ENCODE results near the gene MOV10.

Gene MOV10

GRCh38 chr1:112711670-112712069 lies 37.2 kb downstream of the MOV10 start:
- peaks cover 26% of the 10 kb centered on the region for H3K4me1 ChIP-seq (ENCODE audit: insufficient read depth, low read length)
- H3K36me3 ChIP-seq (ENCODE audit: insufficient read depth, low read length) = no peaks in the 10 kb centered on the region
- H3K9me3 ChIP-seq (ENCODE audit: insufficient read depth, low read length, severe bottlenecking) = no peaks in the 10 kb centered on the region
- no peak overlapping the region for H3K4me2 ChIP-seq (ENCODE audit: insufficient read depth, low read length)
- DNase-seq = no peak
- H3K79me2 ChIP-seq (ENCODE audit: insufficient read depth, low read length) = no peaks in the 10 kb centered on the region
- no peak overlapping the region for H2AFZ ChIP-seq (ENCODE audit: low read depth, low read length)
- ATAC-seq (ENCODE audit: insufficient read depth, low read depth) = no peak
- TF ChIP-seq EZH2 (IDR thresholded peaks at IDR 0.05; ENCODE audit: borderline replicate concordance, low read depth, low read length, severe bottlenecking) = no peak
- no peak for TF ChIP-seq CTCF (IDR thresholded peaks at IDR 0.05; ENCODE audit: borderline replicate concordance, extremely low read depth, low read length, poor library complexity, severe bottlenecking)
- no peak overlapping the region for H3K9ac ChIP-seq (ENCODE audit: low read depth, low read length)
- peaks cover 5% of the 10 kb centered on the region for H3K27me3 ChIP-seq (ENCODE audit: insufficient read depth, low read length, poor library complexity)
- no peak overlapping the region for H3K4me3 ChIP-seq (ENCODE audit: low read depth in 1 of 2, low read length in 2 of 2)
- no peak overlapping the region for H3K27ac ChIP-seq (ENCODE audit: low read length)
- H4K20me1 ChIP-seq (ENCODE audit: insufficient read depth, low read length) = no peaks in the 10 kb centered on the region; the same call in 1 of the 2 replicates

GRCh38 chr1:112712191-112712590 lies 37.7 kb downstream of the MOV10 start:
- no peak for ATAC-seq (ENCODE audit: insufficient read depth, low read depth)
- no peak overlapping the region for H3K4me2 ChIP-seq (ENCODE audit: insufficient read depth, low read length)
- H2AFZ ChIP-seq (ENCODE audit: low read depth, low read length) = no peak overlapping the region
- H3K9ac ChIP-seq (ENCODE audit: low read depth, low read length) = no peak overlapping the region
- peaks cover 23% of the 10 kb centered on the region for H3K4me1 ChIP-seq (ENCODE audit: insufficient read depth, low read length)
- TF ChIP-seq EZH2 (IDR thresholded peaks at IDR 0.05; ENCODE audit: borderline replicate concordance, low read depth, low read length, severe bottlenecking) (no peak), CTCF (IDR thresholded peaks at IDR 0.05; ENCODE audit: borderline replicate concordance, extremely low read depth, low read length, poor library complexity, severe bottlenecking) (no peak)
- no peaks in the 10 kb centered on the region; the same call in 1 of the 2 replicates for H4K20me1 ChIP-seq (ENCODE audit: insufficient read depth, low read length)
- no peaks in the 10 kb centered on the region for H3K9me3 ChIP-seq (ENCODE audit: insufficient read depth, low read length, severe bottlenecking)
- H3K36me3 ChIP-seq (ENCODE audit: insufficient read depth, low read length) = no peaks in the 10 kb centered on the region
- H3K27ac ChIP-seq (ENCODE audit: low read length) = no peak overlapping the region
- peaks cover 5% of the 10 kb centered on the region for H3K27me3 ChIP-seq (ENCODE audit: insufficient read depth, low read length, poor library complexity)
- DNase-seq = no peak
- H3K4me3 ChIP-seq (ENCODE audit: low read depth in 1 of 2, low read length in 2 of 2) = no peak overlapping the region
- H3K79me2 ChIP-seq (ENCODE audit: insufficient read depth, low read length) = no peaks in the 10 kb centered on the region

GRCh38 chr1:112712701-112713128 lies 38.3 kb downstream of the MOV10 start:
- peaks cover 5% of the 10 kb centered on the region for H3K27me3 ChIP-seq (ENCODE audit: insufficient read depth, low read length, poor library complexity)
- no peak overlapping the region for H3K4me3 ChIP-seq (ENCODE audit: low read depth in 1 of 2, low read length in 2 of 2)
- DNase-seq (no peak), ATAC-seq (ENCODE audit: insufficient read depth, low read depth) (no peak)
- no peaks in the 10 kb centered on the region for H3K36me3 ChIP-seq (ENCODE audit: insufficient read depth, low read length)
- TF ChIP-seq CTCF (IDR thresholded peaks at IDR 0.05; ENCODE audit: borderline replicate concordance, extremely low read depth, low read length, poor library complexity, severe bottlenecking) (no peak), EZH2 (IDR thresholded peaks at IDR 0.05; ENCODE audit: borderline replicate concordance, low read depth, low read length, severe bottlenecking) (no peak)
- no peak overlapping the region for H2AFZ ChIP-seq (ENCODE audit: low read depth, low read length)
- H4K20me1 ChIP-seq (ENCODE audit: insufficient read depth, low read length) = no peaks in the 10 kb centered on the region; the same call in 1 of the 2 replicates
- H3K9me3 ChIP-seq (ENCODE audit: insufficient read depth, low read length, severe bottlenecking) = no peaks in the 10 kb centered on the region
- H3K27ac ChIP-seq (ENCODE audit: low read length) = no peak overlapping the region
- no peak overlapping the region for H3K9ac ChIP-seq (ENCODE audit: low read depth, low read length)
- no peaks in the 10 kb centered on the region for H3K79me2 ChIP-seq (ENCODE audit: insufficient read depth, low read length)
- peaks cover 21% of the 10 kb centered on the region for H3K4me1 ChIP-seq (ENCODE audit: insufficient read depth, low read length)
- no peak overlapping the region for H3K4me2 ChIP-seq (ENCODE audit: insufficient read depth, low read length)

Measured in DND-41 (cell line).